Measurements from ENCODE around the gene TAGAP.

TAGAP gene

DNA sequence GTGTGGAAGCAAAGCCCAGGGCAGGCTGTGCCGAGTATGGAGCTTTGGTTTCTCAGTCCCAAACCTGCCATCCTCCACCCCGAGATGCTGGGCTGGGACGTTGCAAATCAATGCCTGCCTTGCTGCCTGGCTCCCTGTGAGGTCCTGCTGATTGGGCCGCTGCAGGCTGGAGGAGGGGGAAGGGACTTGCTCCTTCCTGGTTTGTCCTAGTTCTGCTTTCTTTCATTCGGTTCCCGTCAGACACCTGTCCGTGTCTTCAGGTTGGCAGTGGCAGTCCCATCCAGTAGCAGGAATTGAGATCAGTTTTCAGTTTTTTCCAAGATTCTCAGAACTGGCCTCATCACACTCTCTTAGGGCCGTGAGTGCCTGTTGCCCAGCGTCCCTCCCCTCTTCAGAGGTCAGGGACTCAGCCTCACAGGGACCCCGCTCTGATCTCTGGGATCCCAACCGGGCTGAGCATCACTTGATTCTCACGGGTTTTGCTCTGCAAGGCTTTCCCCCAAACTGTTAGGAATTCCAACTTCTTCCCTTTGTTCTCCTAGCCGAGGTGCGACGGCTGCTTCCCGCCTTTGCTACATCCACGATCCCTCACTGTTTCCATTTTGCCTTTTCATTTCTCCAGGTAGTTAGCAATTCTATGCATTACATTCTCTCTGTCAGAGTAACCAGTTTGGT lies 24.2 kb upstream of the TAGAP start:
- DNase-seq, result no peak

DNA sequence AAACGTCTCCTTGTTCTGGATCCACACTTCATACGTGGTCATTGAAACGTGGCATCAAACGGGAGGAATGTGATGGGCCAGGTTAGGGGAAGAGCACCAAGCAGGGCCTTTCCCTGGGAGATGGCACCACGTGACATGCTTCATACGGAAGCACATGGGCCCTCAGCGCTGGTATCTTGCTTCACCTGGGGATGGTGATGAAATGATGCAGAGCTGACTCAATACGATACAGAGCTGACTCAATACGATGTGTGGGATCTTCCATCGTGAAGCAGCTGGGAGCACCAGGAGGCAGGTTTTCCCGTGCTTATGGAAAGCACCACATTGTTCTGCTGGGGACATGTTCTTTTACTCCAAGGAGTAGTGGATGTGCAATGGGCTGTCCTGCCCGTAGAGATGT lies 22.5 kb upstream of the TAGAP start:
- DNase-seq, result no peak

DNA sequence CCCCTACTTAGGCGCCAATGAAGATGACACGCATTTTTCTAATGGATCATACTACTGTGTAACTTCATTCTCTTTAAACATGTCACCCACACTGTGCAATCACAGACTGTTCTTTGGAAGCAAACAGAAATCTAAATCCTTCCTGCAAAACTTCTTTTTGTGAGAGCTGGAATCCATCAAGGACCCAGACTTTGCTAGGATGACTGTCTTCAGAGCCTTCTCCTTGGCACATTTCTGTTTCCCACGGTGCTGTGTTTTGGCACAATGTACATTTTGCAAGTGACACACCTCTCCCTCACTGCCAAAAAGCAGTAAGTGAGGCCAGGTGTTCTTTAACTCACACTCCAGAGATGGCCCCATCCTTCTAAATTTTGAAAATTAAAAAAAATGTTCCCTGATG lies 21.7 kb upstream of the TAGAP start:
- DNase-seq, result no peak

DNA sequence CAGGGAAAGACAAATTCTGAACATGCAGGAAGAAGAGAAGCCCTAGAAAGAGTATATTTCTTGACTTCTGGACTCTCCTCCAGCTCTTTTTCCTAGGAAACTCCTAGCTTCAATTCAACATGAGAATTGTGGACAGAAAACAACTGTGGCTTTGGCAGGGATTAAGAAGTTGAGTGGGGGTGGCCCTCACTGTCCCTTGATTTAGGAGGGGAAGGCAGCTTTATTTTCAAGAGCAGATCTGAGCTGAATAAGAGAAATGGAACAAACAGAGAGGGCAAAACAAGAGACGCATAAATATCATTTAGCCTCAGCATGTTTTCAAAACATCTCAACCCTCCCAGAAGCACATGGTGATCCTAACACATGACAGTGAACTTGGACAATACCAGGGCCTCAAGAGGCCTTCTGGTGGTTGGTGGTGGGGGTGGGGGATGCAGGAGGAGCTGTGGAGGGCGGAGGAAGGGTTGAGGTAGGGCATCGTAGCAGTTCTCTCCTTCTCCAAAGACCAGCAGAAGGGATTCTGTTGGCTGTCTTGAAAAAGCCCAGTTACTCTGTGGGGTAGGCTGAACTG lies 21.1 kb upstream of the TAGAP start:
- no peak for DNase-seq

GRCh38 chr6:159065091-159065490 lies 20.3 kb upstream of the TAGAP start:
- DNase-seq, result no peak

GRCh38 chr6:159064477-159064876 lies 19.7 kb upstream of the TAGAP start:
- DNase-seq, result no peak

- DNase-seq, result no peak
These were observed 18.8 kb upstream of the TAGAP start for GRCh38 chr6:159063549-159063948.

- DNase-seq, result no peak
These were observed 18.2 kb upstream of the TAGAP start for GRCh38 chr6:159062976-159063375.

GRCh38 chr6:159062564-159062945 lies 17.8 kb upstream of the TAGAP start:
- peak; percentile 81 for DNase-seq

GRCh38 chr6:159061805-159062563 lies 17.2 kb upstream of the TAGAP start:
- peak; percentile 74 for DNase-seq

- no peak for DNase-seq
These were observed 16.4 kb upstream of the TAGAP start for GRCh38 chr6:159061146-159061545.

DNA sequence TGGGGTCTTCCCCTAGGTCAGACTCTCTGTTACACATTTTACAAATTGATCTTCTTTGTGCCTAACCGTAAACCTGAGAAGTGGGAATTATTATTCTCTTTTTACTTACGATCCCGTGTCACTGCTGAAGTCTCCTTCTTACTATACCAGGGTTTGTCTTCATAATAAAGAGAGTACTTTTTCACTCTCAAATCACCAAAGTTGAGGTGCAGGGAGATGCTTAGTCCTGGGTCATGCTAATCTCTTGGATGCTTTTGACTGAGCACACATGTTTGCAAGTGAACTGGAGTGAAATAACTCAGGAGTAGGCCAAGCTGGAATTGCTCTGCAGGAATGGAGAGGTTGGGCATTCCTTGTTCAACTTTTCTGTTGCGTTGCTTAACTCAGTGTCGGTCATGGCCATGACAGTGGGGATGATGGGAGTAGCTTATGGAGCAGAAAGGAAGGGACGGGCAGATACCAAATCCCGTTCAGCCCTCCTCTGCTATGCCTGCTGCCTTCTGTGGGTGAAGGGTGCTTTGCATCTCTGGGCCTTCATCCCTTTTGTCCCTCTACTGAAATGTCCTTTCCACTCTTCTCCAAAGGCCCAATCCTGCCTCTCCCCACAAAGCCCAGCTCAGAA lies 15.2 kb upstream of the TAGAP start:
- no peak for DNase-seq

DNA sequence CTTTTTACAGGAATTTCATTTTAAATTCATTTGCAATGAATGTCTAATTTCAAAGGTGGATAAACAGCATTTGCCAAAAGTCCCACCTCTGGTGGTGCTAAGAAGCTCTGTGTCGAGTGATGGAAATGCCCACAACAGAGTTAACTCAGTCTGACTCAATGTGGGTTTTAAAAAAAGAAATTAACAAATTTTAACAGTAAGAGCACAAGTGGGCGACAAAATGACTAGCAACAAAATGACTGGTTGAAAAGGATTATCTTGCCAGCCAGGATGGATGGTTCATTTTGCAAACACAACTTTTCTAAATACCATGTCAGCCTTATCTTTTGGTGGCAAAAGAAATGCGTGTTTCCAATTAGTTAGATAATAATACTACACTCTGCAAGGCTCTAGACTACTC lies 14.3 kb upstream of the TAGAP start:
- no peak for DNase-seq

- DNase-seq, result no peak
These were observed 12.1 kb upstream of the TAGAP start for GRCh38 chr6:159056899-159057298.

DNA sequence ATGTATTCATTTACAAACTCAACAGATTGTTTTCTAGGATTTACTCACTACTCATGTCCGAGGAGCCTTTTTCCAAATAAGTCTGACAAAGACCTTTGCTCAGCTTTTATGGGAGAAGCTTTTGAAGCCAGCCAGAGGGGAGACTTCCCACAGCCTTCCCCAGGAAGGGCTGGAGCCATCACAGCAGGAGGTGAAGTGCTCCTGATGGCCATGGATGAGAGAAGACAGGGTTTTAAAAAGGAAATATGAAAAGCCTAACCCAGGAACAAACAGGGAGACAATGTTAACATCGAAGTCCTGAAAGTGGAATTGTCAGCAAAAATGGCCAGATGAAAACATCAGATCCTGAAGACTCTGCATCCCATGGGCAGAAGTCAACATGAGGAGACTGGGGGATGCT lies 11.6 kb upstream of the TAGAP start:
- DNase-seq, result no peak

DNA sequence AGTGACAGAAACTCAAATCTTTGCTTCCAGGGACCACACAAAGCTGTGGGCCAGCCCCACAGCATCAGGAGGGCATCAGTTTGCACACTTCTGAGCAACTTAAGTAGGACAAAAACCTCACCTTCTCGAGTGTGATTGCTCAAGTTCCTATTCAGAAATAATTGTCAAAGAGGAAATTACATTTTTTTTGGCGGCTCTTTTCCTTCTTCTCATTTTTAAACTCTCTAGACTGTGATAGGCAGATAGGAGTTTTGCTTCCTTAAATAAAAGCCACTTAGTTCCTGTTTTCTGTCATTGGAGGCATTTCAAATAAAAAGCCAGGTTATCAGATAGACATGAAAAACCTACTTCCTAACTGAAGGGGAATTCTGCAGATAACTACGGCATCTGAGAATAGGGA lies 11.2 kb upstream of the TAGAP start:
- DNase-seq, result no peak

- no peak for DNase-seq
These were observed 9.1 kb upstream of the TAGAP start for GRCh38 chr6:159053781-159054398.

DNA sequence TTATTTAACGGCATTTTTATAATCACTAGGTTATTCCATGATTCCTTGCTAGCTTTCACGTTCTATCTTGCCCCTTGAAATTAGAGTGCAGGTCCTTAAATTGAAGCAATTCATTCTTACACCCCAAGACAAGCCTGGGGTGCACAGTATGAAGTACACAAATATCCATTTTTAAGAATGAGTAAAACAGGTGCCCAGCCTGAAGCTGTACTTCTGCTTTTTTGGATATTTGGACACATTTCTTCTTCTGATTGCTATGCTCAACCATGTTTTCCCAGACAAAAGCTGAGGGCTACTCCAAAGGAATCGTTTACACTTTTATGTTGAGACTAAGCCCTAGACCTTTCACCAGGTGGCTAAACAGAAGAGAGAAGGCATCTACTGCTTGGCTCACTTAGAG lies 7.9 kb upstream of the TAGAP start:
- DNase-seq, result no peak

DNA sequence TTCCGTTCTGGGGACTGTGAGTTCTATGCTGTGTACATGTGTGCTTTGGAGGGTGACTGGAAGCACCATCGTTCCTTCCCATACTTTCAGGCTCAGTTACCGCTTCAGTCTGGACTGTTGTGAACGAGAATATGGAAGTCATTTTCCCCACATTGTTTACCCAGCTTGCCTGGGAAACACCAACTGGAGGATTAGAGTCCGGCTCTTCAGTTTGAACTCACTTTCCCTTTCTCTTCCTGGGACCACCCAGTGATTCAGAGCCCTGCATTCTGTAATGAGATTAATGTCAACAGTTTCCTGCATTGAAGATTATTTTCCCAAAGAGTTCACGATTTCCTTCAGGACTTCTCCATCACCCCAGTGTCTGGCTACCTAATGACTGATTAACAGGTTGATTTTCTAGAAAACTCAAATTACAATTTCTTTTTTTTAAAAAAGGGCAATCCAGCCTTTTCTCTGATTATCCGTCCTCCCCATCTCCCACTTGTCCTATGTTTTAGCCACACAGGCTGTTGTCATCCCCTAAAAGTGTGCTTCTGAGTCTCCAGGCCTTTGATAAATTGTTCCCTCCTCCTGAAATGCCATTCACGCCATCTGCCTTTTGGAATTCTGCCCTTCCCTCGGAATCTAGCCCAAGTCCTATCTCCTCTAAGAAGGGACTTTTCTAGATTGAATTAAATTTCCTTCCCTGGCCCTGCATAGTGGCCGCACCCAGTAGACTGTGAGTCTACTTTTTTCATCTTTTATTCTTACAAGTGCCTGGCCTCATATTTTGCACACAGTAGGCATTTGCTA lies 3.3 kb upstream of the TAGAP start:
- no peak for DNase-seq

GRCh38 chr6:159045801-159046200 lies 1.0 kb upstream of the TAGAP start:
- no peak for DNase-seq

- DNase-seq, result no peak
These were observed 844 bp downstream of the TAGAP start for GRCh38 chr6:159043947-159044346.

DNA sequence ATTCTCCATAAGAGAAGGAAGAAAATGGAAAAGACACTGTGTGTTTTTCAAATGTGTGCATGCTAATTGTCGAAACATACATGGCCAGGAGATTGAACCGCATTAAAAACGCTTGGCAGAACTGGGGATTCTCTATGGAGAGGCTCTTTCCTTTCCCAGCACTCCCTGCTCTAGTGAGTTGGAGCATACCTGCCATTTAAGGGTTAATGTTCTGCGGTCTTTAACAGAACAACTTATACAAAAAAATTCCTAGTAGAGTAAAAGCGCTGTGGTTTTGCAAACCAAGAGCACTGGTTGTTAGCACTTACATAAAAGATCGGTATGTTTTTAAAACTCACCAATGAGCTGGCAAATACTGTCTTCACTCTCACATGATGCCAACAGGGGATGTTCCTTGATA lies 1.5 kb downstream of the TAGAP start:
- peak; percentile 67 for DNase-seq

DNA sequence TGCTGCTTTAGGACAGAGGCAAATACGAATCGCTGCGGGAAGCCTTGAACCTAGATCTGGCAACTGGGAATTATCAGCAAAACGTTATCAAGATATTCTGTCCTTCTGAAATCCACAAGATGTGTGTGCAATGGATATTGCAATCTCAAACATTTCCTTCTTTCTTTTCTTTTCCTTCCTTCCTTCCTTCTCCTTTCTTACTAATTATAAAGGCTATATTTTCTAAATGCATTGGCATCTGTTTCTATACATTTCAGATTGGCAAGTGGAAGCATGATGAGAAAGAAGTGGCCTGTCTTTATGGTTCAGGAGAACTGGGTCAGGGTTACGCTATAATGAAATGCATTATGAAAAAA lies 2.0 kb downstream of the TAGAP start:
- no peak for DNase-seq

Measured in central memory CD4-positive, alpha-beta T cell (primary cell).